HG03575 (cell line): Measurements from ENCODE around the gene IMP4.
"Not testable (repeated sequence)": the region's sequence is repeated elsewhere in the genome, so short reads cannot be mapped to it uniquely, and the experiment has no call there.

Experiments used
- ATAC-seq: cut with Tn5 transposase; IDR thresholded peaks from one replicate; pipeline ENCODE4 v1.9.1; 2021; ENCODE audit not compliant: unreplicated experiment, insufficient number of reproducible peaks, low FRiP score; ENCODE audit errors: extremely low read depth

The IMP4 gene

GRCh38 chr2:130342533-130343275 is at the start of gene IMP4:
IMP4 (plus strand) TSS chr2:130342897; CDS start chr2:130342933, 36 bp downstream.
- peak; percentile 75 for ATAC-seq

- ATAC-seq, result no peak
These were observed 42.3 kb upstream of the IMP4 start for GRCh38 chr2:130300258-130300969.

- ATAC-seq, result no peak
These were observed 41.7 kb upstream of the IMP4 start for GRCh38 chr2:130300970-130301348.

GRCh38 chr2:130302164-130302886 is 40.4 kb upstream of the IMP4 start:
- no peak for ATAC-seq

GRCh38 chr2:130303169-130303568 is 39.5 kb upstream of the IMP4 start:
- ATAC-seq, result no peak

- no peak for ATAC-seq
These were observed 38.0 kb upstream of the IMP4 start for GRCh38 chr2:130304726-130305125.

- no peak for ATAC-seq
These were observed 34.8 kb upstream of the IMP4 start for GRCh38 chr2:130307850-130308249.

- no peak for ATAC-seq
These were observed 31.8 kb upstream of the IMP4 start for GRCh38 chr2:130310881-130311280.

GRCh38 chr2:130313812-130314334 is 28.8 kb upstream of the IMP4 start:
- no peak for ATAC-seq

- no peak for ATAC-seq
These were observed 28.3 kb upstream of the IMP4 start for GRCh38 chr2:130314377-130314776.

- no peak for ATAC-seq
These were observed 26.1 kb upstream of the IMP4 start for GRCh38 chr2:130316596-130316995.

GRCh38 chr2:130318906-130319305 is 23.8 kb upstream of the IMP4 start:
- no peak for ATAC-seq

- ATAC-seq, result no peak
These were observed 23.2 kb upstream of the IMP4 start for GRCh38 chr2:130319536-130319935.

GRCh38 chr2:130327703-130328527 is 14.8 kb upstream of the IMP4 start:
- no peak for ATAC-seq

GRCh38 chr2:130328710-130329109 is 14.0 kb upstream of the IMP4 start:
- ATAC-seq, result no peak

GRCh38 chr2:130332271-130333073 is 10.2 kb upstream of the IMP4 start:
- ATAC-seq, result no peak

GRCh38 chr2:130333253-130333652 is 9.4 kb upstream of the IMP4 start:
- ATAC-seq, result not testable (repeated sequence)

GRCh38 chr2:130334026-130334425 is 8.7 kb upstream of the IMP4 start:
- no peak for ATAC-seq
